ENCODE data around the gene TMEM45A. TPM values are rescaled to one million over a fixed set of nuclear protein-coding genes. Genes with fewer than 3 reads are reported as not detected.
"Not testable (repeated sequence)": the region's sequence is repeated elsewhere in the genome, so short reads cannot be mapped to it uniquely, and the experiment has no call there.

Gene TMEM45A
- 0.81 TPM for total RNA-seq

- DNase-seq (ENCODE audit: low read depth in 2 of 3, low spot score in 2 of 3) = peak; percentile 22 to 83 (median 77)
Measured at GRCh38 chr3:100492059-100493006, at the start of gene TMEM45A. TMEM45A (plus strand) TSS chr3:100492619; CDS start chr3:100555212, 62,593 bp downstream.

- DNase-seq (ENCODE audit: low read depth in 2 of 3, low spot score in 2 of 3) = no peak
Measured at GRCh38 chr3:100443690-100444089, 48.7 kb upstream of the TMEM45A start.

- DNase-seq (ENCODE audit: low read depth in 2 of 3, low spot score in 2 of 3) = not testable (repeated sequence)
Measured at GRCh38 chr3:100447067-100447466, 45.4 kb upstream of the TMEM45A start.

- DNase-seq (ENCODE audit: low read depth in 2 of 3, low spot score in 2 of 3) = no peak
Measured at GRCh38 chr3:100448079-100448478, 44.3 kb upstream of the TMEM45A start.

GRCh38 chr3:100449214-100449613 is 43.2 kb upstream of the TMEM45A start:
- no peak for DNase-seq (ENCODE audit: low read depth in 2 of 3, low spot score in 2 of 3)

- DNase-seq (ENCODE audit: low read depth in 2 of 3, low spot score in 2 of 3) = no peak
Measured at GRCh38 chr3:100454677-100455076, 37.7 kb upstream of the TMEM45A start.

GRCh38 chr3:100455841-100456550 is 36.4 kb upstream of the TMEM45A start:
- DNase-seq (ENCODE audit: low read depth in 2 of 3, low spot score in 2 of 3) = peak in 1 of 3 donors; percentile 53

- no peak for DNase-seq (ENCODE audit: low read depth in 2 of 3, low spot score in 2 of 3)
Measured at GRCh38 chr3:100456745-100457144, 35.7 kb upstream of the TMEM45A start.

- DNase-seq (ENCODE audit: low read depth in 2 of 3, low spot score in 2 of 3) = no peak
Measured at GRCh38 chr3:100457811-100458210, 34.6 kb upstream of the TMEM45A start.

- DNase-seq (ENCODE audit: low read depth in 2 of 3, low spot score in 2 of 3) = no peak
Measured at GRCh38 chr3:100458814-100459213, 33.6 kb upstream of the TMEM45A start.

GRCh38 chr3:100463002-100463401 is 29.4 kb upstream of the TMEM45A start:
- peak in 2 of 3 donors; percentile 50 to 76 for DNase-seq (ENCODE audit: low read depth in 2 of 3, low spot score in 2 of 3)

GRCh38 chr3:100463646-100464155 is 28.7 kb upstream of the TMEM45A start:
- DNase-seq (ENCODE audit: low read depth in 2 of 3, low spot score in 2 of 3) = no peak

GRCh38 chr3:100465892-100466777 is 26.3 kb upstream of the TMEM45A start:
- no peak for DNase-seq (ENCODE audit: low read depth in 2 of 3, low spot score in 2 of 3)

- DNase-seq (ENCODE audit: low read depth in 2 of 3, low spot score in 2 of 3) = no peak
Measured at GRCh38 chr3:100467133-100467532, 25.3 kb upstream of the TMEM45A start.

GRCh38 chr3:100468676-100469075 is 23.7 kb upstream of the TMEM45A start:
- DNase-seq (ENCODE audit: low read depth in 2 of 3, low spot score in 2 of 3) = no peak

- no peak for DNase-seq (ENCODE audit: low read depth in 2 of 3, low spot score in 2 of 3)
Measured at GRCh38 chr3:100470951-100471350, 21.5 kb upstream of the TMEM45A start.

GRCh38 chr3:100471444-100471843 is 21.0 kb upstream of the TMEM45A start:
- no peak for DNase-seq (ENCODE audit: low read depth in 2 of 3, low spot score in 2 of 3)

- DNase-seq (ENCODE audit: low read depth in 2 of 3, low spot score in 2 of 3) = not testable (repeated sequence)
Measured at GRCh38 chr3:100477851-100478360, 14.5 kb upstream of the TMEM45A start.

GRCh38 chr3:100478521-100478920 is 13.9 kb upstream of the TMEM45A start:
- not testable (repeated sequence) for DNase-seq (ENCODE audit: low read depth in 2 of 3, low spot score in 2 of 3)

- no peak for DNase-seq (ENCODE audit: low read depth in 2 of 3, low spot score in 2 of 3)
Measured at GRCh38 chr3:100480081-100480480, 12.3 kb upstream of the TMEM45A start.

Data from hematopoietic multipotent progenitor cell (in vitro differentiated cells).